GM19455 (cell line): Measurements from ENCODE around the gene ENTPD1.
"Not testable (repeated sequence)": the region's sequence is repeated elsewhere in the genome, so short reads cannot be mapped to it uniquely, and the experiment has no call there.

ENCODE experiments used
- ATAC-seq: cut with Tn5 transposase; IDR thresholded peaks from one replicate; pipeline ENCODE4 v1.9.1; 2021; ENCODE audit not compliant: unreplicated experiment

Gene ENTPD1

GRCh38 chr10:95758351-95759025, 2.5 kb downstream of the ENTPD1 start:
- peak; percentile 42 for ATAC-seq

- ATAC-seq = no peak
Observed at GRCh38 chr10:95759233-95759826, 3.4 kb downstream of the ENTPD1 start.

GRCh38 chr10:95761939-95762492, 6.1 kb downstream of the ENTPD1 start:
- ATAC-seq = no peak

GRCh38 chr10:95767884-95768556, 12.1 kb downstream of the ENTPD1 start:
- peak; percentile 80 for ATAC-seq

- no peak for ATAC-seq
Observed at GRCh38 chr10:95770084-95770720, 14.2 kb downstream of the ENTPD1 start.

GRCh38 chr10:95773454-95773853, 17.5 kb downstream of the ENTPD1 start:
- not testable (repeated sequence) for ATAC-seq

GRCh38 chr10:95777638-95778037, 21.7 kb downstream of the ENTPD1 start:
- not testable (repeated sequence) for ATAC-seq

GRCh38 chr10:95782318-95782717, 26.4 kb downstream of the ENTPD1 start:
- no peak for ATAC-seq

GRCh38 chr10:95783741-95784140, 27.8 kb downstream of the ENTPD1 start:
- peak; percentile 50 for ATAC-seq

- ATAC-seq = peak; percentile 20
Observed at GRCh38 chr10:95784279-95784913, 28.4 kb downstream of the ENTPD1 start.

GRCh38 chr10:95785317-95785716, 29.4 kb downstream of the ENTPD1 start:
- peak; percentile 45 for ATAC-seq

- ATAC-seq = no peak
Observed at GRCh38 chr10:95785942-95786669, 30.1 kb downstream of the ENTPD1 start.

- no peak for ATAC-seq
Observed at GRCh38 chr10:95787447-95787846, 31.5 kb downstream of the ENTPD1 start.

GRCh38 chr10:95788830-95789229, 32.9 kb downstream of the ENTPD1 start:
- no peak for ATAC-seq

GRCh38 chr10:95789902-95790301, 33.9 kb downstream of the ENTPD1 start:
- no peak for ATAC-seq

- ATAC-seq = peak; percentile 35
Observed at GRCh38 chr10:95790982-95791381, 35.0 kb downstream of the ENTPD1 start.

- no peak for ATAC-seq
Observed at GRCh38 chr10:95791425-95791979, 35.5 kb downstream of the ENTPD1 start.

GRCh38 chr10:95792211-95792780, 36.3 kb downstream of the ENTPD1 start:
- ATAC-seq = no peak

GRCh38 chr10:95792874-95793285, 36.9 kb downstream of the ENTPD1 start:
- no peak for ATAC-seq
